ENCODE results near the gene ZFP64. TPM values are rescaled to one million over a fixed set of nuclear protein-coding genes. Genes with fewer than 3 reads are reported as not detected.

The ZFP64 gene
- total RNA-seq, 1 donor from 2014 or later: 13.7 TPM

GRCh38 chr20:52154575-52154974 lies 37.0 kb downstream of the ZFP64 start:
- Mint-ChIP-seq H3K4me3 (no peak overlapping the region), H3K36me3 (peaks cover 44% of the 10 kb centered on the region), H3K27ac (no peak overlapping the region), H3K9me3 (peaks cover 16% of the 10 kb centered on the region), H3K27me3 (ENCODE audit: insufficient read depth, low read depth) (no peaks in the 10 kb centered on the region), H3K4me1 (no peaks in the 10 kb centered on the region)
- Histone ChIP-seq H3K4me3 (no peak overlapping the region), H3K9me3 (ENCODE audit: low read depth) (no peaks in the 10 kb centered on the region), H3K79me2 (ENCODE audit: low read depth) (no peaks in the 10 kb centered on the region), H3K27me3 (no peaks in the 10 kb centered on the region), H4K20me1 (ENCODE audit: low read depth) (no peaks in the 10 kb centered on the region), H3F3A (ENCODE audit: low read depth) (peaks cover 3% of the 10 kb centered on the region), H3K4me1 (no peaks in the 10 kb centered on the region), H2AFZ (replicated peaks) (no peak overlapping the region), H3K4me2 (no peak overlapping the region), H3K27ac (no peak overlapping the region), H3K36me3 (peaks cover 16% of the 10 kb centered on the region), H3K9ac (no peak overlapping the region)
- TF ChIP-seq EZH2phosphoT487 (IDR thresholded peaks at IDR 0.05) (no peak), EZH2 (IDR thresholded peaks at IDR 0.05) (no peak)
- TF ChIP-seq, protein P1, sequence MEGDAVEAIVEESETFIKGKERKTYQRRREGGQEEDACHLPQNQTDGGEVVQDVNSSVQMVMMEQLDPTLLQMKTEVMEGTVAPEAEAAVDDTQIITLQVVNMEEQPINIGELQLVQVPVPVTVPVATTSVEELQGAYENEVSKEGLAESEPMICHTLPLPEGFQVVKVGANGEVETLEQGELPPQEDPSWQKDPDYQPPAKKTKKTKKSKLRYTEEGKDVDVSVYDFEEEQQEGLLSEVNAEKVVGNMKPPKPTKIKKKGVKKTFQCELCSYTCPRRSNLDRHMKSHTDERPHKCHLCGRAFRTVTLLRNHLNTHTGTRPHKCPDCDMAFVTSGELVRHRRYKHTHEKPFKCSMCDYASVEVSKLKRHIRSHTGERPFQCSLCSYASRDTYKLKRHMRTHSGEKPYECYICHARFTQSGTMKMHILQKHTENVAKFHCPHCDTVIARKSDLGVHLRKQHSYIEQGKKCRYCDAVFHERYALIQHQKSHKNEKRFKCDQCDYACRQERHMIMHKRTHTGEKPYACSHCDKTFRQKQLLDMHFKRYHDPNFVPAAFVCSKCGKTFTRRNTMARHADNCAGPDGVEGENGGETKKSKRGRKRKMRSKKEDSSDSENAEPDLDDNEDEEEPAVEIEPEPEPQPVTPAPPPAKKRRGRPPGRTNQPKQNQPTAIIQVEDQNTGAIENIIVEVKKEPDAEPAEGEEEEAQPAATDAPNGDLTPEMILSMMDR (IDR thresholded peaks at IDR 0.05): no peak
- DNase-seq (ENCODE audit: low spot score): no peak

DNA sequence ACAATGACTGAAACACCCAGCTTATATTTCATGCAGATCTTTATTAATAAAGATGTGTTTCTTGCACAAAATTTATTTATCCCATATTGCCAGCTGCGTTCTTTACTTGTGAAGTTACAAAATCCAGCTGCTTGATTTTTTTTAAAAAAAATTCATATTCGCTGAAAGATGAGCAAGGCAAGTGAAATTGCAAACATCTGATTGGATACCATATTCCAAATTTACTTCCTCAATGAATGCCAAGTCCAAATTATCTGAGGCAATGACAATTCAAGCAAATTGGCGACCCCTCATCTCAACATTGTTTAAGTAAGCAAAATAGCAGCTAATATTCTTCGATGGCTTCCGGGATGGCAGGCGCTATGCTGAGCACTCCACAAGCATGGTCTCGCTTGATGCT lies 37.7 kb downstream of the ZFP64 start:
- H3K9ac ChIP-seq: no peak overlapping the region
- TF ChIP-seq, protein P1 (IDR thresholded peaks at IDR 0.05): no peak
- TF ChIP-seq EZH2 (IDR thresholded peaks at IDR 0.05): no peak
- TF ChIP-seq EZH2phosphoT487 (IDR thresholded peaks at IDR 0.05): no peak
- H3K27me3 Mint-ChIP-seq (ENCODE audit: insufficient read depth, low read depth): no peaks in the 10 kb centered on the region

GRCh38 chr20:52152921-52153320 lies 38.7 kb downstream of the ZFP64 start:
- no peak overlapping the region for H3K4me3 Mint-ChIP-seq
- H3K27me3 Mint-ChIP-seq (ENCODE audit: insufficient read depth, low read depth): no peaks in the 10 kb centered on the region
- no peaks in the 10 kb centered on the region for H4K20me1 ChIP-seq (ENCODE audit: low read depth)
- H3K4me1 ChIP-seq: no peaks in the 10 kb centered on the region
- no peak overlapping the region for H2AFZ ChIP-seq (replicated peaks)
- H3F3A ChIP-seq (ENCODE audit: low read depth): peaks cover 3% of the 10 kb centered on the region
- H3K36me3 Mint-ChIP-seq: peaks cover 36% of the 10 kb centered on the region
- TF ChIP-seq EZH2phosphoT487 (IDR thresholded peaks at IDR 0.05) (no peak), EZH2 (IDR thresholded peaks at IDR 0.05) (no peak)
- TF ChIP-seq, protein P1 (IDR thresholded peaks at IDR 0.05): no peak
- H3K27ac Mint-ChIP-seq: no peak overlapping the region
- H3K4me1 Mint-ChIP-seq: no peaks in the 10 kb centered on the region
- H3K9me3 ChIP-seq (ENCODE audit: low read depth): no peaks in the 10 kb centered on the region
- DNase-seq (ENCODE audit: low spot score): no peak
- no peaks in the 10 kb centered on the region for H3K27me3 ChIP-seq
- H3K27ac ChIP-seq: no peak overlapping the region
- peaks cover 6% of the 10 kb centered on the region for H3K9me3 Mint-ChIP-seq
- H3K79me2 ChIP-seq (ENCODE audit: low read depth): no peaks in the 10 kb centered on the region
- no peak overlapping the region for H3K4me2 ChIP-seq
- peaks cover 2% of the 10 kb centered on the region for H3K36me3 ChIP-seq
- H3K9ac ChIP-seq: no peak overlapping the region
- H3K4me3 ChIP-seq: no peak overlapping the region

More for the DNA sequence above, 37.7 kb downstream of the ZFP64 start:
- peaks cover 43% of the 10 kb centered on the region for H3K36me3 Mint-ChIP-seq
- H3K27ac Mint-ChIP-seq: no peak overlapping the region
- H3K9me3 Mint-ChIP-seq: peaks cover 14% of the 10 kb centered on the region
- H3K4me3 ChIP-seq: no peak overlapping the region
- H3K36me3 ChIP-seq: peaks cover 10% of the 10 kb centered on the region
- no peaks in the 10 kb centered on the region for H3K79me2 ChIP-seq (ENCODE audit: low read depth)
- no peak overlapping the region for H3K27ac ChIP-seq
- DNase-seq (ENCODE audit: low spot score): no peak
- H3K4me1 ChIP-seq: no peaks in the 10 kb centered on the region
- H4K20me1 ChIP-seq (ENCODE audit: low read depth): no peaks in the 10 kb centered on the region
- H3K4me1 Mint-ChIP-seq: no peaks in the 10 kb centered on the region
- H3K9me3 ChIP-seq (ENCODE audit: low read depth): no peaks in the 10 kb centered on the region
- H3K4me2 ChIP-seq: no peak overlapping the region
- H2AFZ ChIP-seq (replicated peaks): no peak overlapping the region
- H3K4me3 Mint-ChIP-seq: no peak overlapping the region
- peaks cover 3% of the 10 kb centered on the region for H3F3A ChIP-seq (ENCODE audit: low read depth)
- no peaks in the 10 kb centered on the region for H3K27me3 ChIP-seq

Measured in neural progenitor cell (in vitro differentiated cells).